ENCODE results near the gene GPHN. TPM values are rescaled to one million over a fixed set of nuclear protein-coding genes. Genes with fewer than 3 reads are reported as not detected.

The GPHN gene
- total RNA-seq, 2 donors from 2014 or later, result 18.1 to 21.2 TPM

GRCh38 chr14:66884149-66884548 is 376.2 kb downstream of the GPHN start:
- Mint-ChIP-seq H3K9me3 (peaks cover 18% of the 10 kb centered on the region in 2 donors), H3K27ac (no peak overlapping the region), H3K27me3 (ENCODE audit: low read depth) (no peaks in the 10 kb centered on the region), H3K36me3 (ENCODE audit: insufficient read depth in 2 of 2) (peaks cover 15 to 18% of the 10 kb centered on the region in 2 donors), H3K4me1 (ENCODE audit: low read depth) (no peaks in the 10 kb centered on the region), H3K4me3 (no peak overlapping the region)
- DNase-seq (no peak), ATAC-seq (replicated peaks in 1 of 2) (no peak)

DNA sequence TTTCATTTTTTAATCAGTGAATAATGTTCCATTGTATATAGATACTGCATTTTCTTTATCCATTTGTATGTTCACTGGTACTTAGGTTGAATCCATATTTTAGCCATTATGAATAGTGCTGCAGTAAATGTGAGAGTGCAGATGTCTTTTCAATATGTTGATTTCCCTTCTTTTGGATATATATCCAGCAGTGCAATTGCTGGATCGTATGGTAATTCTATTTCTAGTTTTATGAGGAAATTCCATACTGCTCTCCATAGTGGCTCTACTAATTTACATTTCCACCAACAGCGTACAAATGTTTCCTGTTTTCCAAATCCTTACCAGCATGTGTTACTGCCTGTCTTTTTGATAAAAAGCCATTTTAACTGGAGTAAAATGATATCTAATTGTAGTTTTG is 392.8 kb downstream of the GPHN start:
- no peaks in the 10 kb centered on the region for H3K4me1 Mint-ChIP-seq (ENCODE audit: low read depth)
- H3K9me3 Mint-ChIP-seq, result peaks cover 5 to 8% of the 10 kb centered on the region in 2 donors
- ATAC-seq (replicated peaks in 1 of 2) (no peak), DNase-seq (no peak)
- no peak overlapping the region for H3K27ac Mint-ChIP-seq
- no peak overlapping the region for H3K4me3 Mint-ChIP-seq
- H3K27me3 Mint-ChIP-seq (ENCODE audit: low read depth), result no peaks in the 10 kb centered on the region
- H3K36me3 Mint-ChIP-seq (ENCODE audit: insufficient read depth in 2 of 2), result peaks cover 3 to 11% of the 10 kb centered on the region in 2 donors

GRCh38 chr14:66910311-66910840 is 402.4 kb downstream of the GPHN start:
- ATAC-seq (replicated peaks in 1 of 2) (no peak), DNase-seq (no peak)
- no peaks in the 10 kb centered on the region for H3K27me3 Mint-ChIP-seq (ENCODE audit: low read depth)
- H3K27ac Mint-ChIP-seq, result no peak overlapping the region
- H3K4me1 Mint-ChIP-seq (ENCODE audit: low read depth), result no peaks in the 10 kb centered on the region
- no peaks in the 10 kb centered on the region for H3K36me3 Mint-ChIP-seq (ENCODE audit: insufficient read depth in 2 of 2)
- no peaks in the 10 kb centered on the region for H3K9me3 Mint-ChIP-seq
- no peak overlapping the region for H3K4me3 Mint-ChIP-seq

GRCh38 chr14:66916421-66916820 is 408.5 kb downstream of the GPHN start:
- Mint-ChIP-seq H3K9me3 (peaks cover 0 to 3% of the 10 kb centered on the region in 2 donors), H3K36me3 (ENCODE audit: insufficient read depth in 2 of 2) (peaks cover 2% of the 10 kb centered on the region in 2 donors), H3K4me1 (ENCODE audit: low read depth) (no peaks in the 10 kb centered on the region), H3K4me3 (no peak overlapping the region), H3K27ac (no peak overlapping the region), H3K27me3 (ENCODE audit: low read depth) (no peaks in the 10 kb centered on the region)
- ATAC-seq (replicated peaks in 1 of 2), result no peak
- no peak for DNase-seq

GRCh38 chr14:66918527-66918926 is 410.6 kb downstream of the GPHN start:
- peaks cover 5 to 6% of the 10 kb centered on the region in 2 donors for H3K36me3 Mint-ChIP-seq (ENCODE audit: insufficient read depth in 2 of 2)

GRCh38 chr14:66920196-66920595 is 412.2 kb downstream of the GPHN start:
- no peaks in the 10 kb centered on the region for H3K4me1 Mint-ChIP-seq (ENCODE audit: low read depth)
- H3K27ac Mint-ChIP-seq, result no peak overlapping the region
- H3K9me3 Mint-ChIP-seq, result peaks cover 2 to 3% of the 10 kb centered on the region in 2 donors
- no peak for DNase-seq
- no peaks in the 10 kb centered on the region for H3K27me3 Mint-ChIP-seq (ENCODE audit: low read depth)
- H3K36me3 Mint-ChIP-seq (ENCODE audit: insufficient read depth in 2 of 2), result peaks cover 5 to 6% of the 10 kb centered on the region in 2 donors
- no peak for ATAC-seq (replicated peaks in 1 of 2)
- H3K4me3 Mint-ChIP-seq, result no peak overlapping the region

More at GRCh38 chr14:66918527-66918926, 410.6 kb downstream of the GPHN start:
- no peak overlapping the region for H3K27ac Mint-ChIP-seq
- no peak for ATAC-seq (replicated peaks in 1 of 2)
- H3K4me1 Mint-ChIP-seq (ENCODE audit: low read depth), result no peaks in the 10 kb centered on the region
- no peak overlapping the region for H3K4me3 Mint-ChIP-seq
- peaks cover 2 to 3% of the 10 kb centered on the region in 2 donors for H3K9me3 Mint-ChIP-seq
- H3K27me3 Mint-ChIP-seq (ENCODE audit: low read depth), result no peaks in the 10 kb centered on the region
- no peak for DNase-seq

- Mint-ChIP-seq H3K36me3 (ENCODE audit: insufficient read depth in 2 of 2) (peaks cover 10 to 16% of the 10 kb centered on the region in 2 donors), H3K4me3 (no peak overlapping the region), H3K4me1 (ENCODE audit: low read depth) (no peaks in the 10 kb centered on the region), H3K27ac (no peak overlapping the region), H3K9me3 (peaks cover 3 to 8% of the 10 kb centered on the region in 2 donors), H3K27me3 (ENCODE audit: low read depth) (no peaks in the 10 kb centered on the region)
- DNase-seq (no peak), ATAC-seq (replicated peaks in 1 of 2) (no peak)
These were observed 415.3 kb downstream of the GPHN start for GRCh38 chr14:66923251-66923650.

DNA sequence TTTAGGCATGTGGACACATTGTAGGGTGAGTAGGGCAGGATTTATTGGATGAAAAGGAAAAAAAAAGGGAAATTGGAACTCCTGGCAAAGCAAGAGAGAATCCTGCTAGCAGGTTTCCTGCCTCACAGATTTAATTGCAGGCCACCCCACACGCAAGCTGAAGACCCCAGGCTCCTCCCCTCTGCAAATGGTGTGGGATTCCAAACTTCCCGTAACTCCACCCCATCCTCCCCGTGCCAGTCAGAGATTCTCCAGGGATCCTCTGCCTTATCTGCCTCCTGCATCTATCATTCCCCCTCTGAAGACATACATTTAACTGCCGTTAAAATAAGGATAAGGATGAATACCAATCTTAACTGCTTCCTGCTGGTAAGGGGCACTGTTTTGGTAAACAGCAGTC is 431.5 kb downstream of the GPHN start:
- ATAC-seq (replicated peaks in 1 of 2) (no peak), DNase-seq (no peak)

GRCh38 chr14:66944872-66945271 is 436.9 kb downstream of the GPHN start:
- no peak overlapping the region for H3K27ac Mint-ChIP-seq
- H3K36me3 Mint-ChIP-seq (ENCODE audit: insufficient read depth in 2 of 2), result peaks cover 26 to 39% of the 10 kb centered on the region in 2 donors
- DNase-seq (peak in 1 of 2 donors; percentile 6), ATAC-seq (replicated peaks in 1 of 2) (no peak)
- no peaks in the 10 kb centered on the region for H3K4me1 Mint-ChIP-seq (ENCODE audit: low read depth)
- H3K9me3 Mint-ChIP-seq, result peaks cover 15 to 21% of the 10 kb centered on the region in 2 donors
- H3K27me3 Mint-ChIP-seq (ENCODE audit: low read depth), result no peaks in the 10 kb centered on the region
- no peak overlapping the region for H3K4me3 Mint-ChIP-seq

More for the DNA sequence above, 431.5 kb downstream of the GPHN start:
- H3K27me3 Mint-ChIP-seq (ENCODE audit: low read depth), result no peaks in the 10 kb centered on the region
- H3K27ac Mint-ChIP-seq, result no peak overlapping the region
- H3K4me1 Mint-ChIP-seq (ENCODE audit: low read depth), result no peaks in the 10 kb centered on the region
- peaks cover 14 to 26% of the 10 kb centered on the region in 2 donors for H3K36me3 Mint-ChIP-seq (ENCODE audit: insufficient read depth in 2 of 2)
- no peak overlapping the region for H3K4me3 Mint-ChIP-seq
- peaks cover 10 to 17% of the 10 kb centered on the region in 2 donors for H3K9me3 Mint-ChIP-seq

- DNase-seq (no peak), ATAC-seq (replicated peaks in 1 of 2) (no peak)
- Mint-ChIP-seq H3K36me3 (ENCODE audit: insufficient read depth in 2 of 2) (peaks cover 11 to 36% of the 10 kb centered on the region in 2 donors), H3K4me1 (ENCODE audit: low read depth) (no peaks in the 10 kb centered on the region), H3K4me3 (no peak overlapping the region), H3K27ac (no peak overlapping the region), H3K9me3 (peaks cover 14 to 20% of the 10 kb centered on the region in 2 donors), H3K27me3 (ENCODE audit: low read depth) (no peaks in the 10 kb centered on the region)
These were observed 447.2 kb downstream of the GPHN start for GRCh38 chr14:66955159-66955558.

- no peaks in the 10 kb centered on the region for H3K4me1 Mint-ChIP-seq (ENCODE audit: low read depth)
- no peak for DNase-seq
- ATAC-seq (replicated peaks in 1 of 2), result no peak
- peaks cover 13% of the 10 kb centered on the region in 2 donors for H3K9me3 Mint-ChIP-seq
- H3K27me3 Mint-ChIP-seq (ENCODE audit: low read depth), result no peaks in the 10 kb centered on the region
- H3K27ac Mint-ChIP-seq, result no peak overlapping the region
- peaks cover 18 to 37% of the 10 kb centered on the region in 2 donors for H3K36me3 Mint-ChIP-seq (ENCODE audit: insufficient read depth in 2 of 2)
- H3K4me3 Mint-ChIP-seq, result no peak overlapping the region
These were observed 451.6 kb downstream of the GPHN start for GRCh38 chr14:66959437-66960050.

- ATAC-seq (replicated peaks in 1 of 2) (no peak), DNase-seq (no peak)
- Mint-ChIP-seq H3K9me3 (peaks cover 0 to 2% of the 10 kb centered on the region in 2 donors), H3K27ac (no peak overlapping the region), H3K27me3 (ENCODE audit: low read depth) (no peaks in the 10 kb centered on the region), H3K4me3 (no peak overlapping the region), H3K4me1 (ENCODE audit: low read depth) (no peaks in the 10 kb centered on the region), H3K36me3 (ENCODE audit: insufficient read depth in 2 of 2) (peaks cover 0 to 6% of the 10 kb centered on the region in 2 donors)
These were observed 457.9 kb downstream of the GPHN start for GRCh38 chr14:66965831-66966230.

DNA sequence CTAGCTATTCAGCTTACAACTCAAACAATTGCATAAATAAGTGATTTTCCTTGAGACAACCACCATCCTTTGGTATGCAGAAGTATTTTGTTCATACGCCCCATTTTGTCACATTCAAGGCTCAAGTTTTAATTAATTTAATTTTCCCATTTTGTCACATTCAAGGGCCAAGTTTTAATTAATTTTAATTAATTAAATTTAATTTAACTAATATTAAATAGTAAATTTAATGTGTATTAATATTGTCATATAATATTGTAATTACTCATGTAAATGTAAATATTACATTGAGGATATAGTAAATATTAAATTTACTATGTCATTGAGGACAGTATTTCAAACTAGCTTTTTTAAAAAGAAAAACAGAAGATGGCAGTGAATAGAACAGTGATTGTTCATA is 464.5 kb downstream of the GPHN start:
- H3K9me3 Mint-ChIP-seq, result no peaks in the 10 kb centered on the region
- no peaks in the 10 kb centered on the region for H3K4me1 Mint-ChIP-seq (ENCODE audit: low read depth)
- no peaks in the 10 kb centered on the region for H3K27me3 Mint-ChIP-seq (ENCODE audit: low read depth)
- H3K4me3 Mint-ChIP-seq, result no peak overlapping the region
- no peaks in the 10 kb centered on the region for H3K36me3 Mint-ChIP-seq (ENCODE audit: insufficient read depth in 2 of 2)
- ATAC-seq (replicated peaks in 1 of 2), result no peak
- H3K27ac Mint-ChIP-seq, result no peak overlapping the region
- no peak for DNase-seq

All from activated T-cell treated with anti-CD3 and anti-CD28 coated beads, Interleukin-2, amount 50 U/mL, for 72 hours (primary cell).